AML-193 (cell line): ENCODE results near the gene CSF1R.
A peak's percentile ranks its signal among the peaks of the same experiment; 100 is the strongest.
"Not testable (repeated sequence)": the region's sequence is repeated elsewhere in the genome, so short reads cannot be mapped to it uniquely, and the experiment has no call there.

Experiments used
- DNase-seq, 2 experiments: peaks; one replicate each; lab custom pipeline; 2025; lab: John Stamatoyannopoulos, UW

The CSF1R gene

GRCh38 chr5:150103678-150104549 lies 17.6 kb upstream of the CSF1R start:
- DNase-seq: no peak

- DNase-seq: no peak
These were observed 14.7 kb upstream of the CSF1R start for GRCh38 chr5:150101023-150101422.

- no peak for DNase-seq
These were observed 10.8 kb upstream of the CSF1R start for GRCh38 chr5:150097152-150097551.

- no peak for DNase-seq
These were observed 5.9 kb upstream of the CSF1R start for GRCh38 chr5:150092159-150092787.

- no peak for DNase-seq
These were observed 1.0 kb downstream of the CSF1R start for GRCh38 chr5:150085191-150085912.

GRCh38 chr5:150084754-150085153 lies 1.6 kb downstream of the CSF1R start:
- not testable (repeated sequence) for DNase-seq

- no peak for DNase-seq
These were observed 3.5 kb downstream of the CSF1R start for GRCh38 chr5:150082889-150083288.

- no peak for DNase-seq
These were observed 4.0 kb downstream of the CSF1R start for GRCh38 chr5:150082374-150082773.

- peak; percentile 25 to 66 for DNase-seq
These were observed 4.6 kb downstream of the CSF1R start for GRCh38 chr5:150081541-150082283.

GRCh38 chr5:150080696-150081435 lies 5.5 kb downstream of the CSF1R start:
- no peak for DNase-seq

GRCh38 chr5:150079909-150080461 lies 6.4 kb downstream of the CSF1R start:
- no peak for DNase-seq

GRCh38 chr5:150078802-150079689 lies 7.3 kb downstream of the CSF1R start:
- DNase-seq: no peak

- no peak for DNase-seq
These were observed 8.2 kb downstream of the CSF1R start for GRCh38 chr5:150077996-150078801.

GRCh38 chr5:150077060-150077459 lies 9.3 kb downstream of the CSF1R start:
- DNase-seq: no peak

- no peak for DNase-seq
These were observed 10.5 kb downstream of the CSF1R start for GRCh38 chr5:150075806-150076205.

- no peak for DNase-seq
These were observed 11.1 kb downstream of the CSF1R start for GRCh38 chr5:150075233-150075632.

- no peak for DNase-seq
These were observed 12.7 kb downstream of the CSF1R start for GRCh38 chr5:150073677-150074076.

- no peak for DNase-seq
These were observed 13.2 kb downstream of the CSF1R start for GRCh38 chr5:150073086-150073625.

- DNase-seq: no peak
These were observed 15.5 kb downstream of the CSF1R start for GRCh38 chr5:150070821-150071220.
